Omental fat pad (tissue), 4 donors: ENCODE measurements around the gene DDX17. TPM values are rescaled to one million over a fixed set of nuclear protein-coding genes. Genes with fewer than 3 reads are reported as not detected.
A peak's percentile ranks its signal among the peaks of the same experiment; 100 is the strongest.

Experiments used
- ATAC-seq: fragments of 150-250 bp; one replicate; pipeline ENCODE4 v1.9.1; 2016; ENCODE audit warnings: mild to moderate bottlenecking, moderate library complexity; ENCODE audit not compliant: low FRiP score
- DNase-seq: peaks from one replicate; pipeline ENCODE4 v3.0.0-alpha.2; 2019; ENCODE audit warnings: low spot score
- CTCF ChIP-seq, 3 donors: fragments of 450-650 bp; IDR thresholded peaks; one replicate each; pipeline ENCODE4 v1.5.1; 2016 to 2017; ENCODE audit warnings: antibody characterized with exemption in 3 of 3, mild to moderate bottlenecking in 3 of 3, moderate library complexity in 2 of 3
- total RNA-seq, 4 donors: library from RNA; depleted of rRNA; stranded (reverse); fragments of >200 nt; gene quantifications; one replicate each; pipeline ENCODE4 v1.1.0, GENCODE V29; 2016

The DDX17 gene
- total RNA-seq, 4 donors from 2014 or later, result 330 to 572 (median 383) TPM

- ATAC-seq (peak; percentile 52), DNase-seq (no peak)
- no peak for TF ChIP-seq CTCF (IDR thresholded peaks at IDR 0.05)
Measured at GRCh38 chr22:38505541-38506117, 482 bp downstream of the DDX17 start.

- ATAC-seq (no peak), DNase-seq (no peak)
- TF ChIP-seq CTCF (IDR thresholded peaks at IDR 0.05), result no peak
Measured at GRCh38 chr22:38504731-38505540, 1.2 kb downstream of the DDX17 start.

GRCh38 chr22:38503021-38503420 lies 3.1 kb downstream of the DDX17 start:
- DNase-seq (no peak), ATAC-seq (no peak)
- TF ChIP-seq CTCF (IDR thresholded peaks at IDR 0.05), result no peak

GRCh38 chr22:38501797-38502672 lies 4.1 kb downstream of the DDX17 start:
- DNase-seq (no peak), ATAC-seq (no peak)
- TF ChIP-seq CTCF (IDR thresholded peaks at IDR 0.05), result no peak

GRCh38 chr22:38497869-38498268 lies 8.2 kb downstream of the DDX17 start:
- no peak for DNase-seq

GRCh38 chr22:38494939-38495338 lies 11.2 kb downstream of the DDX17 start:
- ATAC-seq (no peak), DNase-seq (no peak)
- no peak for TF ChIP-seq CTCF (IDR thresholded peaks at IDR 0.05)

More at GRCh38 chr22:38497869-38498268, 8.2 kb downstream of the DDX17 start:
- no peak for ATAC-seq
- no peak for TF ChIP-seq CTCF (IDR thresholded peaks at IDR 0.05)
